Measurements from ENCODE around the gene TMEM117.

DNA sequence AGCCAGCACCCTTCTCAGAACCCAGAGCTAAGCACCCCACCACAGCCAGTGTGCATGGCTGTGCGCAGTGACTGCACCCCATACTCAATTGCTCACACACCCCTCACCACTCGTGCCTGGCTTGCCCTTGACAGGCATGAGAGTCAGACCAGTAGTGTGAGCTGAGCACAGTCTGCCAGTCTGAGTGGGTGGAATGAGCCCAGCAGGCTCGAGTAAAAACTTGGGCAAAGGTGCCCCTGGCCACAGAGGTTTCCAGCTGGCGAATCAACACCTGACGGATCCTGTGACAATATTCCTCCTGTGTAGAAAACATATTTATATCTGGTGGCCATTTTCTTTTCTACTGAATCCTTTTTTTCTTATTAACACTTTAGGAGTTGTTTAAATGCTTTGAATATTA is 202.5 kb downstream of the TMEM117 start:
- TF ChIP-seq, protein P1, sequence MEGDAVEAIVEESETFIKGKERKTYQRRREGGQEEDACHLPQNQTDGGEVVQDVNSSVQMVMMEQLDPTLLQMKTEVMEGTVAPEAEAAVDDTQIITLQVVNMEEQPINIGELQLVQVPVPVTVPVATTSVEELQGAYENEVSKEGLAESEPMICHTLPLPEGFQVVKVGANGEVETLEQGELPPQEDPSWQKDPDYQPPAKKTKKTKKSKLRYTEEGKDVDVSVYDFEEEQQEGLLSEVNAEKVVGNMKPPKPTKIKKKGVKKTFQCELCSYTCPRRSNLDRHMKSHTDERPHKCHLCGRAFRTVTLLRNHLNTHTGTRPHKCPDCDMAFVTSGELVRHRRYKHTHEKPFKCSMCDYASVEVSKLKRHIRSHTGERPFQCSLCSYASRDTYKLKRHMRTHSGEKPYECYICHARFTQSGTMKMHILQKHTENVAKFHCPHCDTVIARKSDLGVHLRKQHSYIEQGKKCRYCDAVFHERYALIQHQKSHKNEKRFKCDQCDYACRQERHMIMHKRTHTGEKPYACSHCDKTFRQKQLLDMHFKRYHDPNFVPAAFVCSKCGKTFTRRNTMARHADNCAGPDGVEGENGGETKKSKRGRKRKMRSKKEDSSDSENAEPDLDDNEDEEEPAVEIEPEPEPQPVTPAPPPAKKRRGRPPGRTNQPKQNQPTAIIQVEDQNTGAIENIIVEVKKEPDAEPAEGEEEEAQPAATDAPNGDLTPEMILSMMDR (IDR thresholded peaks at IDR 0.05): no peak
- TF ChIP-seq POLR2A (IDR thresholded peaks at IDR 0.05): no peak

Measured in tibial nerve (tissue), 3 donors.